Cerebellar nuclear complex (tissue), 1 donor: ENCODE results near the gene ERP27.

Experiments used
- DNase-seq, 2 experiments: peaks; one replicate each; lab custom pipeline; 2025; lab: John Stamatoyannopoulos, UW

The ERP27 gene

GRCh38 chr12:14936224-14936861 is 2.0 kb downstream of the ERP27 start:
- no peak for DNase-seq

- DNase-seq, result no peak
These were observed 3.3 kb downstream of the ERP27 start for GRCh38 chr12:14935031-14935430.

- DNase-seq, result no peak
These were observed 3.8 kb downstream of the ERP27 start for GRCh38 chr12:14934511-14934910.

GRCh38 chr12:14931791-14932560 is 6.4 kb downstream of the ERP27 start:
- DNase-seq, result no peak

GRCh38 chr12:14931359-14931758 is 7.0 kb downstream of the ERP27 start:
- DNase-seq, result no peak

GRCh38 chr12:14930299-14930698 is 8.0 kb downstream of the ERP27 start:
- DNase-seq, result no peak

- no peak for DNase-seq
These were observed 9.4 kb downstream of the ERP27 start for GRCh38 chr12:14928931-14929330.

- no peak for DNase-seq
These were observed 11.1 kb downstream of the ERP27 start for GRCh38 chr12:14927267-14927666.

- no peak for DNase-seq
These were observed 13.8 kb downstream of the ERP27 start for GRCh38 chr12:14924541-14924940.

- DNase-seq, result no peak
These were observed 14.4 kb downstream of the ERP27 start for GRCh38 chr12:14923944-14924343.

- DNase-seq, result no peak
These were observed 17.1 kb downstream of the ERP27 start for GRCh38 chr12:14921218-14921617.

- DNase-seq, result no peak
These were observed 17.7 kb downstream of the ERP27 start for GRCh38 chr12:14920475-14921126.

- no peak for DNase-seq
These were observed 18.9 kb downstream of the ERP27 start for GRCh38 chr12:14919455-14919854.

GRCh38 chr12:14915736-14916135 is 22.6 kb downstream of the ERP27 start:
- DNase-seq, result no peak

GRCh38 chr12:14913381-14913781 is 25.0 kb downstream of the ERP27 start:
- DNase-seq, result no peak

GRCh38 chr12:14911131-14911530 is 27.2 kb downstream of the ERP27 start:
- DNase-seq, result no peak

GRCh38 chr12:14910090-14910915 is 28.0 kb downstream of the ERP27 start:
- no peak for DNase-seq

- DNase-seq, result no peak
These were observed 30.4 kb downstream of the ERP27 start for GRCh38 chr12:14907953-14908352.

GRCh38 chr12:14906114-14906513 is 32.2 kb downstream of the ERP27 start:
- no peak for DNase-seq

- DNase-seq, result no peak
These were observed 32.9 kb downstream of the ERP27 start for GRCh38 chr12:14905269-14906004.

- DNase-seq, result no peak
These were observed 33.5 kb downstream of the ERP27 start for GRCh38 chr12:14904854-14905253.
